ENCODE data around the gene ADORA3.

DNA sequence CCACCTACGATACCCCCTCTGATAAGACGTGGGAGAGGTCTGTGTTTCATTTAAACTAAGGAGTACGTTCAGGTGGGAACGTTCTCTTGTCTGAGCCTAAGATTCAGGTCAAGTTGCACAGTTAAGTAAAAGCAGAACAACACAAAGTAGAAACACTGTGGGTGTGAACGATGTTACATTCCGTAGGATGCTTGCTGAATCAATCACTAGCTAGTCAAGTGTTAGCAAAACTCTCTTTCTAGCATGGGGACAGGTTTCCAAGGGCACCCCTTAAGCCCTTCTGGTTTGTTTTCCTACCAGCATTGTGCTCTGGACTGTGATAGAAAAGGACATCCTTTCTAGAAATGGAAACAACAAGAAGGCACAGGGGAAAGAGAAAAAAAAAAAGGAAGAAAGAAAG is 16.3 kb downstream of the ADORA3 start:
- no peak for TF ChIP-seq EZH2 (IDR thresholded peaks at IDR 0.05; ENCODE audit: borderline replicate concordance, low read depth, low read length, poor library complexity, severe bottlenecking)
- TF ChIP-seq, protein P1, sequence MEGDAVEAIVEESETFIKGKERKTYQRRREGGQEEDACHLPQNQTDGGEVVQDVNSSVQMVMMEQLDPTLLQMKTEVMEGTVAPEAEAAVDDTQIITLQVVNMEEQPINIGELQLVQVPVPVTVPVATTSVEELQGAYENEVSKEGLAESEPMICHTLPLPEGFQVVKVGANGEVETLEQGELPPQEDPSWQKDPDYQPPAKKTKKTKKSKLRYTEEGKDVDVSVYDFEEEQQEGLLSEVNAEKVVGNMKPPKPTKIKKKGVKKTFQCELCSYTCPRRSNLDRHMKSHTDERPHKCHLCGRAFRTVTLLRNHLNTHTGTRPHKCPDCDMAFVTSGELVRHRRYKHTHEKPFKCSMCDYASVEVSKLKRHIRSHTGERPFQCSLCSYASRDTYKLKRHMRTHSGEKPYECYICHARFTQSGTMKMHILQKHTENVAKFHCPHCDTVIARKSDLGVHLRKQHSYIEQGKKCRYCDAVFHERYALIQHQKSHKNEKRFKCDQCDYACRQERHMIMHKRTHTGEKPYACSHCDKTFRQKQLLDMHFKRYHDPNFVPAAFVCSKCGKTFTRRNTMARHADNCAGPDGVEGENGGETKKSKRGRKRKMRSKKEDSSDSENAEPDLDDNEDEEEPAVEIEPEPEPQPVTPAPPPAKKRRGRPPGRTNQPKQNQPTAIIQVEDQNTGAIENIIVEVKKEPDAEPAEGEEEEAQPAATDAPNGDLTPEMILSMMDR (conservative IDR thresholded peaks at IDR 0.05; ENCODE audit: low read depth, low read length), result no peak
